IPS-18c (cell line): ENCODE data around the gene SPAG6.

Source experiments
- H3K4me3 ChIP-seq: 2 replicates; pipeline ENCODE4 v1.7.0; 2013; ENCODE audit warnings: low read depth, mild to moderate bottlenecking, low read length, moderate library complexity; ENCODE audit not compliant: insufficient read depth
- H3K9me3 ChIP-seq: one replicate; pipeline ENCODE4 v1.6.1; 2013; ENCODE audit warnings: mild to moderate bottlenecking, low read length, moderate library complexity; ENCODE audit not compliant: control insufficient read depth, insufficient read depth

SPAG6 gene

DNA sequence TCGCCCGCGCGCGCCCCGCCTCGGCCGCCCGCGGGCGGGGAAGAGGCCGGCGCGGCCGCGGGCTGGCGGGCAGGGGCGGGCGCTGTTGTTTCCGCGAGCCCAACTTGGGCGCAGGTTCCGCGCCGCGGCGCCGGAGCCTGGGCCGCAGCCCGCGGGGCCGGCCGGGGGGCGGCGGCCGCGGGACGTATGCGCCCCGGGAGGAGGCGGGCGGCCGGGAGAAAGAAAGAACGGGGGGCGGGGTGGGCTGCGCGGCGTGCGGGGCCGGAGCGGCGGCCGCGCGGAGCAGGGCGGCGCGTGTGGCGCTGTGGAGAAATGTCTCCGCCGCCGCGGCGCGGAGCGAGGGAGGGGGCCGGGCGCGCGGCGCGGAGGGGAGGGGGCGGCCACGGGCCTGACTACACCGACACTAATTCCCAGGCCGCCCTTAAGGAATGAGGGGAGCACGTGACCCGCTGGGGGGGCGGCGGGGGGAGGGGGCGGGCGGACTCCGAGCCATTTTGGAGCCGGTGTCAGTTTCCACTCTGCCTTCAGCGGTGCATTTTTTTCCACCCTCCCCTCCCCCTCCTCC is 24.6 kb upstream of the SPAG6 start, which contains the start of gene BMI1:
TSS of gene BMI1 (plus strand) at position 509 of the 565 bp plus-strand sequence. CDS start 5,351 bp downstream, outside the sequence.
- H3K4me3 ChIP-seq: peak within 1 kb of the TSS; percentile 66
- no peaks in the 10 kb centered on the region for H3K9me3 ChIP-seq

DNA sequence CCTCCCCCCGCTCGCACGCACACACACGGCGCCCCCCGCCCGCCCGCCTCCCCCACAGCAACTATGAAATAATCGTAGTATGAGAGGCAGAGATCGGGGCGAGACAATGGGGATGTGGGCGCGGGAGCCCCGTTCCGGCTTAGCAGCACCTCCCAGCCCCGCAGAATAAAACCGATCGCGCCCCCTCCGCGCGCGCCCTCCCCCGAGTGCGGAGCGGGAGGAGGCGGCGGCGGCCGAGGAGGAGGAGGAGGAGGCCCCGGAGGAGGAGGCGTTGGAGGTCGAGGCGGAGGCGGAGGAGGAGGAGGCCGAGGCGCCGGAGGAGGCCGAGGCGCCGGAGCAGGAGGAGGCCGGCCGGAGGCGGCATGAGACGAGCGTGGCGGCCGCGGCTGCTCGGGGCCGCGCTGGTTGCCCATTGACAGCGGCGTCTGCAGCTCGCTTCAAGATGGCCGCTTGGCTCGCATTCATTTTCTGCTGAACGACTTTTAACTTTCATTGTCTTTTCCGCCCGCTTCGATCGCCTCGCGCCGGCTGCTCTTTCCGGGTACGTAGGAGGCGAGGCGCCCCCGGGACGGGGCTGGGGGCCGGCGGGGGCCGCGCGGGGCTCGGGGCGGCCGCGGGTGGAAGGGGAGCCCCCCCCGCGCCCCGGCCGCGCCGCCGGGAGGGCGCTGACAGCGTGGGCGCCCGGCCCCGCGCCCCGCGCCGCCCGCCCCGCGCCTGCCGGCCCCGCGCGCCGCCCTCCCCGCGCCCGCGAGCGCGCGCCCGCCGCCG is 24.0 kb upstream of the SPAG6 start:
- no peaks in the 10 kb centered on the region for H3K9me3 ChIP-seq
- peak overlapping the region; percentile 66 for H3K4me3 ChIP-seq

DNA sequence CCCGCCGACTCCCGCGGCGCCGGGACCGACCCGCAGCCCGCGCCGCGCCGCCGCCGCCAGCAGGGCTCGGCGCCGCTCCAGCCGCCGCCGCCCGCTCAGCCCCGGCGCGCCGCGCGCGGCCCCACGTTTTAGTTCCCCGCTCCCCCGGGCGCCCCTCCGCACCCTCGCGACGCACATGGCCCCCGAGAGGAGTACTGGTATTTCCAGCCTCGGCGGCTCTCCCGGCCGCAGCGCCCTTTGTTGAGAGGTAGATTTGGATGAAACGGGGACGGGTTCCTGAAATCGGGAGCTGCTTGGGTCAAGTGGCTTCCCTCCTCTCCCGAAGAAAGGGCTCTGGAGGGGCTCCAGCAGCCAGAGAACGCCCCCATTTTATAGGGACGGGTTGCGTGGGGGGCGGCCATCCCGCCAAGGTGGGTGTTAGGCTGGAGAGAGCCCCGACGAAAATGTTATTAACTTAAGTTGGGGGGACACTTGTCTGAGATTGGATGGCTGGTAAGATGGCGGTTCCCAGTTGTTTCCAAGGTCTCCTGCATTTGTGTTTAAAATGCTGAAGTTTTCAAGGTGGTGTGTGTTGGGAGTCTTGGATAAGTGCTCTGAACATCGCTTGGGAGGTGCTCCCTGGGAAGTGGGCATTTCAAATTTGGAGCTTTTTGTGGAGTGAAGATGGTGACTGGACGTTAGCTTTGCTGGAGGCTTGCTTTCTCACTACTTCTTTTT is 23.2 kb upstream of the SPAG6 start:
- Histone ChIP-seq H3K4me3 (peak overlapping the region; percentile 53; the same call in 1 of the 2 replicates), H3K9me3 (no peaks in the 10 kb centered on the region)

GRCh38 chr10:22322641-22323160 is 22.6 kb upstream of the SPAG6 start:
- peak overlapping the region; percentile 53; the same call in 1 of the 2 replicates for H3K4me3 ChIP-seq

GRCh38 chr10:22323538-22324305 is 21.6 kb upstream of the SPAG6 start:
- Histone ChIP-seq H3K9me3 (no peaks in the 10 kb centered on the region), H3K4me3 (no peak overlapping the region)

More at GRCh38 chr10:22322641-22323160, 22.6 kb upstream of the SPAG6 start:
- H3K9me3 ChIP-seq: no peaks in the 10 kb centered on the region

- H3K4me3 ChIP-seq: no peak overlapping the region
- H3K9me3 ChIP-seq: no peaks in the 10 kb centered on the region
Observed at GRCh38 chr10:22324413-22324812, 20.9 kb upstream of the SPAG6 start.

GRCh38 chr10:22324893-22325271 is 20.4 kb upstream of the SPAG6 start:
- H3K9me3 ChIP-seq: no peaks in the 10 kb centered on the region

DNA sequence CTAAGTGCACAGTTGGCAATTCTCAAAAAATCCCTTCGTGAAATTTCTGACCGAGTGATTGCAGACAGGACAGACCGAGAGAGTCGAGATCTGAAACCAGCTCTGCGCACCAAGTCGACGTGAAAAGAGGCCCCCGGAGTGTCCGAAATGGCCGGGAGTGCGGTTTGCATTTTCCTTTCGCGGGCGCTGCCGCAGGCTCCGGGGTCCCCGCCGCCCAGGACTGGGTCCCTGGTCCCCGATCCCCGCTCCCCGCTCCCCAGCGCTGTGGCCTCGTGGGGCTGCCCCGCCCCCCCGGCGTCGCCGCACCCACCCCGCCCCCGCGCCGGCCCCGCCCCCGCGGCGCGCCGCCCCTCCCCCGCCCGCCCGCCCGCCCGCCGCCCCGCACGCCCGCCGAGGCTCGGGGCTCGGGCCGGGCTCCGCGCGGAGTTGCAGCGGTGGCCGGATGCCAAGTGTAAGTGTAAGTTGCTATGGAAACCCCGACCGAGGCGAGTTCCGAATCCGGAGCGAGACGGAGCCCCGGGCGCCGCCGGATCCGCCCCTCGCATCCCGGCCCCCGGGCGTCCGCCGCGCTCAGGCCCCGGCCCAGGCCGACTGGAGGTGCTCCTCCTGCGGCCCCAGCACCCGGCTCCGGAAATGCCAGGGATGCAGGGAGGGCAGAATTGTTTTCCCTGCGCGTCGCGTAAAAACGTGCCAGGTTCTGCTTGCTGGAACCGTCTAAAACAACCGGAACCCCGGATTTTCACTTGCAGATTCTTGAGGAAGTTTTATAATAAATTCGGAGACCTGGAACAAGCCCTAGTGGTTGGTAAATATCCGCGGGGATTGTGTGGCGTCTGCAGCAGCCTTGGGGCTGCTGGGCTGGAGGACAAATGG is 19.8 kb upstream of the SPAG6 start:
- H3K9me3 ChIP-seq: no peaks in the 10 kb centered on the region
- peak overlapping the region; percentile 42 for H3K4me3 ChIP-seq

More at GRCh38 chr10:22324893-22325271, 20.4 kb upstream of the SPAG6 start:
- peak overlapping the region; percentile 17; the same call in 1 of the 2 replicates for H3K4me3 ChIP-seq

GRCh38 chr10:22326145-22326702 is 19.1 kb upstream of the SPAG6 start:
- H3K9me3 ChIP-seq: no peaks in the 10 kb centered on the region
- H3K4me3 ChIP-seq: peak overlapping the region; percentile 42

DNA sequence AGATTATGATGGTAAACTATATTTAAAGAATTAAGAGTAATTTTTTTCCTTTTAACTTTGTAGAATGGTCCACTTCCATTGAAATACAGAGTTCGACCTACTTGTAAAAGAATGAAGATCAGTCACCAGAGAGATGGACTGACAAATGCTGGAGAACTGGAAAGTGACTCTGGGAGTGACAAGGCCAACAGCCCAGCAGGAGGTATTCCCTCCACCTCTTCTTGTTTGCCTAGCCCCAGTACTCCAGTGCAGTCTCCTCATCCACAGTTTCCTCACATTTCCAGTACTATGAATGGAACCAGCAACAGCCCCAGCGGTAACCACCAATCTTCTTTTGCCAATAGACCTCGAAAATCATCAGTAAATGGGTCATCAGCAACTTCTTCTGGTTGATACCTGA is 16.1 kb upstream of the SPAG6 start:
- no peak overlapping the region for H3K4me3 ChIP-seq

DNA sequence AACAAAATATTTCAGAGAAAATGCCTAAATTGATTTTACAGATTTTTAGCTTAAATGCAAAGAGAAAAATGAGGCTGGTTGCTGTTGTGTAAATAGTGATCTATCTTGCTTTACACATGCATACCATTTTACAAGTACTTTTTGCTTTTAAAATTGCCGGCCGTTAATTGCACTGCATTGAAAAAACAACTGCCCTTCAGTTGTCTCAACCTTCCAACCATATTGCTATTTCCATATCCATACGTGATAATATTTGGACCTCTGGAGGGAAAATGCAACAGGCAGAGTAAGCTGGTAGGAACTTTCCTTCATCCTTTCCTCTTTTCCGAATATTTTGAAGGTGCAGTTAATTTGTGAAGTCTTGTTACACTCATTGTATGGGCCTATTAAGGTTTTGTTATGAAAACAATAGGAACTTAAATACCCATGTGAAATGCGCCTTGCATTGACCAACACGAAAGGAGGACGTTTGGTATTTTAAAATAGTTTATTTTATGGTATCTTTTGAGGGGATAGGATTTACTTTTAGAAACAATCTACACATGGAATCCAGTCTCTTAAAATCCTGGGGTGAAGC is 13.1 kb upstream of the SPAG6 start:
- no peak overlapping the region for H3K4me3 ChIP-seq
- H3K9me3 ChIP-seq: peaks cover 4% of the 10 kb centered on the region

More for the DNA sequence above, 16.1 kb upstream of the SPAG6 start:
- no peaks in the 10 kb centered on the region for H3K9me3 ChIP-seq

DNA sequence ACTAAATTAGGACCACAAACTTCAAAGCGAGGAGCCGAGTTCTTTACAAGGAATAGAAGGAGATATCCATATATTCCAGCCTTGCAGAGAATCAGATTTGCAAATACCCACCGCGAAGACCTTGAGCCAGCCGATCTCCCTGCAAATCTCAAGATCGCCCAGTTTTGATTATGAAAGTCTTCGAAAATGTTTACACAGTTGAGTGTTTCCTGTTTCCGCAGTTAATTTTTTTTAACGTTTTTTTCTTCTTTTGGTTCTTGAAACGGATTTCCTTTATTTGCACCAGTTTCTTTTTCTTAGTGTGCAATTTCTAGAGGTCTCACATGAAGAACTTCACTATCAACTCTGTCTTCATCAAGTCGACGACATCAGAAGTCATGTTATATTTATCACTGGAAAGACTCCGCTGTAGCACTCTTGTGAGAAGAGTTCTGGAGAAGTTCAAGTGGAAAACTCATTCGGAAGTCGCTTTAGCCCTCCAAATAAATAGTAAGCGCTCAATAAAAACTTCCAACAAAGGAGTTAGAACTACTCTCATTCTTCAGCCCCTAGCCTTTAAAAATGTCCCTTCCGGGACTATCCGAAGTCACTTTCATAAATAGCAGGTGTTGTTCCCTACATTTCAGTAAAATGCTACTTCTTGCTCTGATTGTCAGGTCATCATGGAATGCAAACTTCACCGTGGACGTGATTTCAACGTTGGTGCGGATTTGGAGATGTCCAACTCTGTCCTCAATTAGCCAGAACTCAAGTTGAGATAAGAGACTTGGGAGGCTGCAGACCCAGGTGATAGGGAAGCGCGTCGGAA is 11.9 kb upstream of the SPAG6 start:
- H3K9me3 ChIP-seq: peaks cover 4% of the 10 kb centered on the region
- H3K4me3 ChIP-seq: no peak overlapping the region

DNA sequence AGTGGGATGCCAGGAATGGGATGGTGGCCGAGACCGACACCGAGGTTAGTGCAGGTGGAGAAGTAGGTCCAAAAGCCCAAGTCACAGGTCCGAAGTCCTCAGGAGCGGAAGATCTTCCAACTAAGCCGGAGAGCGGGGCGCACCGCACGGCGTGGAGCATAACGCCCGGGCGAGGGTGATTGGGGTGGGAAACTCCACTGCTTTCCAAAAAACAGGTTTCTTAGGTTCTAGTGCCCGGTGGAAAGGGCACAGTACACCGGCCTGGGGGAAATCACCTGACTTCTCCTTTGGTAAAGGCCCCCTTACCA is 11.4 kb upstream of the SPAG6 start:
- peak overlapping the region; percentile 49; the same call in 1 of the 2 replicates for H3K4me3 ChIP-seq
- peaks cover 4% of the 10 kb centered on the region for H3K9me3 ChIP-seq

GRCh38 chr10:22334414-22335172 is 10.7 kb upstream of the SPAG6 start:
- Histone ChIP-seq H3K4me3 (peak overlapping the region; percentile 49; the same call in 1 of the 2 replicates), H3K9me3 (peaks cover 4% of the 10 kb centered on the region)
